ENCODE results near the gene STK10. TPM values are rescaled to one million over a fixed set of nuclear protein-coding genes. Genes with fewer than 3 reads are reported as not detected.
"Not testable (repeated sequence)": the region's sequence is repeated elsewhere in the genome, so short reads cannot be mapped to it uniquely, and the experiment has no call there.

The STK10 gene
- total RNA-seq, 2 experiments from 2014 or later, result 301 to 316 TPM

GRCh38 chr5:172162323-172162986, 25.6 kb downstream of the STK10 start:
- peaks cover 58% of the 10 kb centered on the region for H3K36me3 Mint-ChIP-seq (ENCODE audit: low read depth)
- H3K27ac Mint-ChIP-seq, result no peak overlapping the region
- CTCF ChIA-PET, result interaction anchor here (1.2 to 1.7 kb wide), 2 partner anchors 12 to 26 kb away, joined by 4 read pairs; partner anchors contain the start of gene STK10
- no peaks in the 10 kb centered on the region for H3K27me3 Mint-ChIP-seq
- peaks cover 55% of the 10 kb centered on the region for H3K4me1 Mint-ChIP-seq
- no peak overlapping the region for H3K4me3 Mint-ChIP-seq
- POLR2A ChIA-PET, result interaction anchor here (1.1 to 6.4 kb wide), 3 partner anchors 10 to 95 kb away, joined by 3 to 53 read pairs (median 4); no protein-coding TSS in a partner anchor
- DNase-seq, result no peak
- no peaks in the 10 kb centered on the region for H3K9me3 Mint-ChIP-seq

GRCh38 chr5:172160506-172160905, 27.5 kb downstream of the STK10 start:
- H3K36me3 Mint-ChIP-seq (ENCODE audit: low read depth), result peaks cover 62% of the 10 kb centered on the region
- POLR2A ChIA-PET, result interaction anchor here (1.1 to 6.4 kb wide), 2 partner anchors 14 to 26 kb away, joined by 3 to 53 read pairs; no protein-coding TSS in a partner anchor

DNA sequence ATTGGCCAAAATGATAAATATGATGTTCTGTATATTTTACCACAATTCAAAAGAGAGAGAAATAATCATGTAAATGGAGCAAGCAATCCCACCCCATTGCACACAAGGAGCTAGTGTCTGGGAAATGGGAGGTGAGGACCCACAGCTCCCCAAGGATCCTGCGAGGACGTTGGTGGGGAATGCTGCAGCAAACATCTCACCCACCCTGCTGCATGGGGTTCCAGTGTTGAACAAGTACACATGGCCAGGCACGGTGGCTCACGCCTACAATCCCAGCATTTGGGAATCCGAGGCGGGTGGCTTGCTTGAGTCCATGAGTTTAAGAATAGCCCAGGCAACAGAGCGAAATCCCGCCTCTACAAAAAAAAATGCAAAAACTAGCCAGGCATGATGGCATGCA, 29.0 kb downstream of the STK10 start:
- H3K4me3 Mint-ChIP-seq, result no peak overlapping the region
- DNase-seq, result no peak
- POLR2A ChIA-PET, result interaction anchor here (0.7 to 1.8 kb wide), 3 partner anchors 15 to 27 kb away, joined by 3 to 13 read pairs (median 3); no protein-coding TSS in a partner anchor

More at GRCh38 chr5:172160506-172160905, 27.5 kb downstream of the STK10 start:
- Mint-ChIP-seq H3K27ac (peak overlapping the region; percentile 52), H3K4me1 (peaks cover 50% of the 10 kb centered on the region), H3K4me3 (no peak overlapping the region), H3K27me3 (no peaks in the 10 kb centered on the region), H3K9me3 (no peaks in the 10 kb centered on the region)
- no peak for DNase-seq
- CTCF ChIA-PET, result interaction anchor here (1.0 kb wide), 1 partner anchor 13 kb away, joined by 3 read pairs; no protein-coding TSS in a partner anchor

GRCh38 chr5:172156541-172156994, 31.5 kb downstream of the STK10 start:
- H3K4me3 Mint-ChIP-seq, result no peak overlapping the region
- H3K4me1 Mint-ChIP-seq, result peaks cover 62% of the 10 kb centered on the region
- no peaks in the 10 kb centered on the region for H3K27me3 Mint-ChIP-seq
- H3K27ac Mint-ChIP-seq, result peak overlapping the region; percentile 42
- CTCF ChIA-PET, result interaction anchor here (0.8 to 1.6 kb wide), 2 partner anchors 32 to 62 kb away, joined by 3 read pairs; partner anchors contain the start of gene STK10
- H3K9me3 Mint-ChIP-seq, result no peaks in the 10 kb centered on the region
- peaks cover 73% of the 10 kb centered on the region for H3K36me3 Mint-ChIP-seq (ENCODE audit: low read depth)
- DNase-seq, result no peak
- POLR2A ChIA-PET, result interaction anchor here (1.2 to 9.5 kb wide), 3 partner anchors 18 to 45 kb away, joined by 4 to 83 read pairs (median 5); no protein-coding TSS in a partner anchor

More for the DNA sequence above, 29.0 kb downstream of the STK10 start:
- no peaks in the 10 kb centered on the region for H3K27me3 Mint-ChIP-seq
- H3K9me3 Mint-ChIP-seq, result no peaks in the 10 kb centered on the region
- H3K36me3 Mint-ChIP-seq (ENCODE audit: low read depth), result peaks cover 65% of the 10 kb centered on the region
- no peak overlapping the region for H3K27ac Mint-ChIP-seq
- peaks cover 52% of the 10 kb centered on the region for H3K4me1 Mint-ChIP-seq
- CTCF ChIA-PET, result interaction anchor here (1.0 kb wide), 1 partner anchor 27 kb away, joined by 4 read pairs; no protein-coding TSS in a partner anchor

- not testable (repeated sequence) for H3K4me3 Mint-ChIP-seq, DNase-seq, H3K27me3 Mint-ChIP-seq, H3K9me3 Mint-ChIP-seq, H3K27ac Mint-ChIP-seq
- CTCF ChIA-PET, result interaction anchor here (0.7 to 1.6 kb wide), 5 partner anchors 19 to 60 kb away, joined by 3 to 5 read pairs (median 3); no protein-coding TSS in a partner anchor
- Mint-ChIP-seq H3K4me1 (peaks cover 66% of the 10 kb centered on the region), H3K36me3 (ENCODE audit: low read depth) (peaks cover 76% of the 10 kb centered on the region)
- POLR2A ChIA-PET, result interaction anchor here (1.5 to 9.5 kb wide), 2 partner anchors 19 to 44 kb away, joined by 5 to 83 read pairs; no protein-coding TSS in a partner anchor
These were observed 32.9 kb downstream of the STK10 start for GRCh38 chr5:172155101-172155500.

GRCh38 chr5:172153695-172154094, 34.3 kb downstream of the STK10 start:
- Mint-ChIP-seq H3K27ac (peak overlapping the region; percentile 33), H3K4me3 (no peak overlapping the region), H3K4me1 (peaks cover 71% of the 10 kb centered on the region), H3K36me3 (ENCODE audit: low read depth) (peaks cover 83% of the 10 kb centered on the region), H3K9me3 (no peaks in the 10 kb centered on the region), H3K27me3 (no peaks in the 10 kb centered on the region)
- no peak for DNase-seq
- ChIA-PET CTCF (interaction anchor here (1.4 to 3.8 kb wide), 2 partner anchors 31 to 34 kb away, joined by 5 to 22 read pairs; partner anchors contain the start of gene STK10), POLR2A (interaction anchor here (9.5 kb wide), 1 partner anchor 21 kb away, joined by 83 read pairs; no protein-coding TSS in a partner anchor)

DNA sequence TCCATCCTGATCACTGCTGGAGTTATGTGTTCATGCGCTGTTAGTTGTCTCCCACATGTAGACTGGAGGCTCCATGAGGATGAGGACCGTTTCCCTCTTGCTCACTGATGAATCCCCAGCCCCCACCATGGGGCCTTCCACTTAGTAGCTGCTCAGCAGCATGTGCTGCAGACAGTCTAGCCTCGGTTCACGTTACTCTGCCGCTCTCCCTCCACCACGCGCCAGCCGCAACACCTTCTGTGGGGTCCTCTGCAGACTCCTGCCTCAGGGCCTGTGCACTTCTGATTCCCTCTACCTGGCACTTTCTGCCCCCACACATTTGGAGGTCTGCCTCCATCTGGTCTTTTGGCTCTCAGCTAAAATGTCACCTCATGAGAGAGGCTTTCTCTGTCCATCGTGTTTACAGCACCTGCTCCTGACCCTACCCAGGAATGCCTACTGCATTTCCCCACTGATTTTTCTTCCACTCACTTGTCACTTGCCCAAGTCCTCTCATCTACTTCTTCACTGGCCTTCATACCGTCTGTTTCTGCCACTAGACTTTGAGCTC, 36.3 kb downstream of the STK10 start:
- peak overlapping the region; percentile 16 for H3K4me3 Mint-ChIP-seq
- no peak for DNase-seq
- H3K4me1 Mint-ChIP-seq, result peaks cover 73% of the 10 kb centered on the region
- H3K27ac Mint-ChIP-seq, result peak overlapping the region; percentile 85
- POLR2A ChIA-PET, result interaction anchor here (1.1 to 9.5 kb wide), 7 partner anchors 10 to 39 kb away, joined by 3 to 83 read pairs (median 5); no protein-coding TSS in a partner anchor
- CTCF ChIA-PET, result interaction anchor here (1.5 to 3.8 kb wide), 3 partner anchors 22 to 142 kb away, joined by 4 to 22 read pairs (median 5); partner anchors contain the start of gene STK10
- peaks cover 84% of the 10 kb centered on the region for H3K36me3 Mint-ChIP-seq (ENCODE audit: low read depth)
- H3K9me3 Mint-ChIP-seq, result no peaks in the 10 kb centered on the region
- no peaks in the 10 kb centered on the region for H3K27me3 Mint-ChIP-seq

GRCh38 chr5:172150514-172151425, 37.3 kb downstream of the STK10 start:
- H3K27me3 Mint-ChIP-seq, result no peaks in the 10 kb centered on the region
- H3K36me3 Mint-ChIP-seq (ENCODE audit: low read depth), result peaks cover 82% of the 10 kb centered on the region
- peak overlapping the region; percentile 85 for H3K27ac Mint-ChIP-seq
- peak; percentile 42 for DNase-seq
- H3K9me3 Mint-ChIP-seq, result no peaks in the 10 kb centered on the region
- ChIA-PET POLR2A (interaction anchor here (0.6 to 9.5 kb wide), 9 partner anchors 11 to 40 kb away, joined by 3 to 83 read pairs (median 4); partner anchors contain the start of gene STK10), CTCF (interaction anchor here (0.6 to 3.8 kb wide), 3 partner anchors 9 to 143 kb away, joined by 4 to 22 read pairs (median 5); partner anchors contain the start of gene STK10)
- peak overlapping the region; percentile 46 for H3K4me3 Mint-ChIP-seq
- peaks cover 76% of the 10 kb centered on the region for H3K4me1 Mint-ChIP-seq

GRCh38 chr5:172149481-172149880, 38.5 kb downstream of the STK10 start:
- POLR2A ChIA-PET, result interaction anchor here (9.5 kb wide), 1 partner anchor 25 kb away, joined by 83 read pairs; no protein-coding TSS in a partner anchor
- Mint-ChIP-seq H3K4me1 (peaks cover 77% of the 10 kb centered on the region), H3K27ac (peak overlapping the region; percentile 85), H3K36me3 (ENCODE audit: low read depth) (peaks cover 80% of the 10 kb centered on the region)
- H3K27me3 Mint-ChIP-seq, CTCF ChIA-PET, DNase-seq, H3K4me3 Mint-ChIP-seq, H3K9me3 Mint-ChIP-seq: not testable (repeated sequence)

GRCh38 chr5:172149073-172149472, 39.0 kb downstream of the STK10 start:
- no peak overlapping the region for H3K27ac Mint-ChIP-seq
- no peaks in the 10 kb centered on the region for H3K27me3 Mint-ChIP-seq
- H3K4me3 Mint-ChIP-seq, result no peak overlapping the region
- ChIA-PET POLR2A (interaction anchor here (9.5 kb wide), 1 partner anchor 25 kb away, joined by 83 read pairs; no protein-coding TSS in a partner anchor), CTCF (no interaction called here)
- H3K36me3 Mint-ChIP-seq (ENCODE audit: low read depth), result peaks cover 79% of the 10 kb centered on the region
- peaks cover 77% of the 10 kb centered on the region for H3K4me1 Mint-ChIP-seq
- no peaks in the 10 kb centered on the region for H3K9me3 Mint-ChIP-seq
- no peak for DNase-seq

DNA sequence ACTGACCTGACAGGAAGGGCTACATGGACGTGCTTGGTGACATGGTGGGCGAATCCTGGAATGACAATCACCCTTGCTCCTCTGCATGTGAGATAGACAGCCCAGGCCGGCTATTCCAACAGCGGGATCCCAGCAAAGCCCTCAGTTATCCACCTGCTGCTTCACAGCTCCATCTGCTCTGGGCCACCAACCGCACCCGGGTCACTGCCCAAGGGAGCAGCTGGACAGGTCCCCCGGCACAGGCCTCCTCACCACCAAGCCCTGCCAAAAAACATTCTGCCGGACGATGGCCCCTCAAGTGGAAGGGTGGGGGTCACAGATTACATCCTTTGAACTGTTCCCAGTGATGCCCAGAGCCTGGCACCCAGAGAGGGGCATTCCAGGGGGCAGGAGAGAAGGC, 39.6 kb downstream of the STK10 start:
- POLR2A ChIA-PET, result interaction anchor here (9.5 kb wide), 1 partner anchor 26 kb away, joined by 83 read pairs; no protein-coding TSS in a partner anchor

DNA sequence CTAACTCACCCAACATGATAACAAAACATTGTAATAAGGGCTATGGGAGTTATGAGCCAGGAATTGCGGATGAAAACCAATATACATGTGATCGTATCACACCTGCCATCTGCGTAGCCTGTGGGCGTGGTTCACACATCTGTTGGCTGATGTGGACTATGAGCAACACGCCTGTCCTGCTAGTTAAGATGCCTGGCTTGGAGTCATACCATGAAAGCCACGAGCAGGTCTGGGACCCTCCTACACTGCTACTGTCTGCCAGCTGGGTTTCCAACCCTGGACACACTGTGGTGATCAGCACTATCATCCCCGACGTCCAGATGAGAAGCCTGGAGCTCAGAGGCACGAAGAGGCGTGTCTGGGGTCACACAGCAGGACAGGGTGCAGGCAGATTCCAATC, 40.2 kb downstream of the STK10 start:
- Mint-ChIP-seq H3K36me3 (ENCODE audit: low read depth) (peaks cover 67% of the 10 kb centered on the region), H3K27ac (peak overlapping the region; percentile 6), H3K9me3 (no peaks in the 10 kb centered on the region), H3K27me3 (no peaks in the 10 kb centered on the region), H3K4me1 (peaks cover 75% of the 10 kb centered on the region), H3K4me3 (no peak overlapping the region)
- no peak for DNase-seq
- ChIA-PET POLR2A (no interaction called here), CTCF (no interaction called here)

More for the DNA sequence above, 39.6 kb downstream of the STK10 start:
- Mint-ChIP-seq H3K9me3 (no peaks in the 10 kb centered on the region), H3K36me3 (ENCODE audit: low read depth) (peaks cover 72% of the 10 kb centered on the region), H3K27me3 (no peaks in the 10 kb centered on the region), H3K27ac (no peak overlapping the region), H3K4me3 (no peak overlapping the region), H3K4me1 (peaks cover 77% of the 10 kb centered on the region)
- DNase-seq, result no peak
- CTCF ChIA-PET, result no interaction called here

All from activated CD4-positive, alpha-beta memory T cell treated with anti-CD3 and anti-CD28 coated beads, Interleukin-2, amount 10 ng/mL, durations not matched to agents 7 days and 5 days (primary cell).